SW480 (cell line): ENCODE measurements around the gene PEX19.
"Not testable (repeated sequence)": the region's sequence is repeated elsewhere in the genome, so short reads cannot be mapped to it uniquely, and the experiment has no call there.

Experiments
- DNase-seq: peaks from one replicate; pipeline ENCODE4 v3.0.0-alpha.2; 2016; ENCODE audit warnings: low spot score

The PEX19 gene

GRCh38 chr1:160284782-160285344 is at the start of gene PEX19:
Gene PEX19, minus strand, starts transcription at chr1:160285133. Its CDS starts 9 bp downstream, at chr1:160285124.
- peak; percentile 88 for DNase-seq

- DNase-seq, result no peak
These were observed 47.6 kb upstream of the PEX19 start for GRCh38 chr1:160332516-160332915.

GRCh38 chr1:160330119-160330518 is 45.2 kb upstream of the PEX19 start:
- DNase-seq, result no peak

- DNase-seq, result no peak
These were observed 43.3 kb upstream of the PEX19 start for GRCh38 chr1:160328184-160328583.

GRCh38 chr1:160326418-160326817 is 41.5 kb upstream of the PEX19 start:
- no peak for DNase-seq

GRCh38 chr1:160325252-160325651 is 40.3 kb upstream of the PEX19 start:
- DNase-seq, result no peak

GRCh38 chr1:160322831-160323230 is 37.9 kb upstream of the PEX19 start:
- no peak for DNase-seq

GRCh38 chr1:160315359-160315758 is 30.4 kb upstream of the PEX19 start:
- no peak for DNase-seq

GRCh38 chr1:160309571-160309970 is 24.6 kb upstream of the PEX19 start:
- DNase-seq, result no peak

GRCh38 chr1:160309185-160309557 is 24.2 kb upstream of the PEX19 start:
- no peak for DNase-seq

- DNase-seq, result no peak
These were observed 23.7 kb upstream of the PEX19 start for GRCh38 chr1:160308451-160309184.

GRCh38 chr1:160307118-160307791 is 22.3 kb upstream of the PEX19 start:
- DNase-seq, result no peak

- no peak for DNase-seq
These were observed 15.2 kb upstream of the PEX19 start for GRCh38 chr1:160300173-160300572.

GRCh38 chr1:160296036-160296435 is 11.1 kb upstream of the PEX19 start:
- no peak for DNase-seq

- no peak for DNase-seq
These were observed 8.4 kb upstream of the PEX19 start for GRCh38 chr1:160293020-160293968.

- DNase-seq, result peak; percentile 56
These were observed 6.6 kb upstream of the PEX19 start for GRCh38 chr1:160291248-160292220.

- not testable (repeated sequence) for DNase-seq
These were observed 2.8 kb upstream of the PEX19 start for GRCh38 chr1:160287769-160288168.

- no peak for DNase-seq
These were observed 573 bp upstream of the PEX19 start for GRCh38 chr1:160285506-160285905.

GRCh38 chr1:160284220-160284781 is 632 bp downstream of the PEX19 start:
- DNase-seq, result peak; percentile 18

- no peak for DNase-seq
These were observed 2.1 kb downstream of the PEX19 start for GRCh38 chr1:160282807-160283206.

GRCh38 chr1:160277987-160278386 is 6.9 kb downstream of the PEX19 start:
- no peak for DNase-seq
